Measurements from ENCODE around the gene CPEB4. TPM values are rescaled to one million over a fixed set of nuclear protein-coding genes. Genes with fewer than 3 reads are reported as not detected.

CPEB4 gene
- total and polyA plus RNA-seq, 2 experiments from 2014 or later: 5.9 to 10.2 TPM

- TF ChIP-seq ETS1 (IDR thresholded peaks at IDR 0.05): no peak
Observed at GRCh38 chr5:173845321-173845720, 42.8 kb upstream of the CPEB4 start (continued).

GRCh38 chr5:173846929-173847501, 41.1 kb upstream of the CPEB4 start:
- no peaks in the 10 kb centered on the region for H3K4me1 Mint-ChIP-seq
- no peak for TF ChIP-seq JUNB (IDR thresholded peaks at IDR 0.05; ENCODE audit: unreplicated experiment)
- no peak for TF ChIP-seq ZNF331 (CRISPR knock-in tag; IDR thresholded peaks at IDR 0.05; ENCODE audit: low read depth)
- TF ChIP-seq CREB1 (CRISPR knock-in tag; IDR thresholded peaks at IDR 0.05; ENCODE audit: low read depth): no peak
- no peak for TF ChIP-seq EZH2 (IDR thresholded peaks at IDR 0.05; ENCODE audit: low read depth, unreplicated experiment)
- TF ChIP-seq STAT1 (IDR thresholded peaks at IDR 0.05; ENCODE audit: unreplicated experiment): no peak
- no peak for TF ChIP-seq ZNF114 (CRISPR knock-in tag; IDR thresholded peaks at IDR 0.05)
- TF ChIP-seq NANOG (IDR thresholded peaks at IDR 0.05; ENCODE audit: borderline replicate concordance): no peak
- TF ChIP-seq ETS1 (IDR thresholded peaks at IDR 0.05): no peak
- no peak for TF ChIP-seq EZH2phosphoT487 (IDR thresholded peaks at IDR 0.05; ENCODE audit: unreplicated experiment)
- no peak for TF ChIP-seq ZNF462 (CRISPR knock-in tag; IDR thresholded peaks at IDR 0.05)
- TF ChIP-seq CTCF (conservative IDR thresholded peaks at IDR 0.05; ENCODE audit: low read depth in 2 of 2): no peak
- TF ChIP-seq POLR2AphosphoS5 (IDR thresholded peaks at IDR 0.05; ENCODE audit: low read depth): no peak

More at GRCh38 chr5:173846929-173847501, 41.1 kb upstream of the CPEB4 start:
- no peak overlapping the region for H3K4me3 Mint-ChIP-seq
- H3K4me1 ChIP-seq (ENCODE audit: insufficient read depth): no peaks in the 10 kb centered on the region
- H3K36me3 ChIP-seq (ENCODE audit: insufficient read depth): no peaks in the 10 kb centered on the region; the same call in 1 of the 2 replicates
- H3K9me2 ChIP-seq (ENCODE audit: insufficient read depth): no peaks in the 10 kb centered on the region
- H3K4me2 ChIP-seq: no peak overlapping the region
- peaks cover 2% of the 10 kb centered on the region for H3K27me3 Mint-ChIP-seq (ENCODE audit: insufficient read depth, low read depth, poor library complexity)
- no peak overlapping the region for H3K4me3 ChIP-seq
- H3K36me3 Mint-ChIP-seq (ENCODE audit: low read depth): peaks cover 5% of the 10 kb centered on the region; the same call in 1 of the 3 replicates
- ATAC-seq: no peak
- no peak overlapping the region for H3K27ac ChIP-seq (ENCODE audit: low read depth)
- no peak overlapping the region for H3K27ac Mint-ChIP-seq
- H4K20me1 ChIP-seq (replicated peaks; ENCODE audit: insufficient read depth): no peaks in the 10 kb centered on the region
- no peak for DNase-seq (ENCODE audit: low spot score)
- H3K79me2 ChIP-seq (replicated peaks; ENCODE audit: insufficient read depth): no peaks in the 10 kb centered on the region
- no peak overlapping the region for H2AFZ ChIP-seq
- H3F3A ChIP-seq (replicated peaks; ENCODE audit: low read depth): no peaks in the 10 kb centered on the region
- H3K9me3 Mint-ChIP-seq: peaks cover 20% of the 10 kb centered on the region
- H3K27me3 ChIP-seq (ENCODE audit: insufficient read depth): no peaks in the 10 kb centered on the region
